ENCODE measurements around the gene IGF1R. TPM values are rescaled to one million over a fixed set of nuclear protein-coding genes. Genes with fewer than 3 reads are reported as not detected.
"Not testable (repeated sequence)": the region's sequence is repeated elsewhere in the genome, so short reads cannot be mapped to it uniquely, and the experiment has no call there.

The IGF1R gene
- total RNA-seq, 4 donors from 2014 or later = 51.5 to 146 (median 89.6) TPM

GRCh38 chr15:98999233-98999632, 350.9 kb downstream of the IGF1R start:
- TF ChIP-seq CTCF (IDR thresholded peaks at IDR 0.05) (no peak), POLR2A (IDR thresholded peaks at IDR 0.05) (no peak)
- 74 to 83% methylated on average over 2 of the region's 2 CpGs for WGBS, 2 donors
- no peaks in the 10 kb centered on the region for H3K27me3 ChIP-seq
- H3K36me3 ChIP-seq = no peaks in the 10 kb centered on the region
- no peaks in the 10 kb centered on the region for H3K9me3 ChIP-seq
- intact Hi-C loops (cut with DNase I) = no loop called here
- no peaks in the 10 kb centered on the region for H3K4me1 ChIP-seq
- H3K27ac ChIP-seq = no peak overlapping the region
- no peak overlapping the region for H3K4me3 ChIP-seq (replicated peaks in 1 of 3)
- no peak for DNase-seq

GRCh38 chr15:99002226-99002625, 353.9 kb downstream of the IGF1R start:
- 84 to 88% methylated on average over 3 of the region's 3 CpGs for WGBS, 2 donors
- no peak for DNase-seq
- intact Hi-C loops (cut with DNase I) = no loop called here

GRCh38 chr15:99003317-99003716, 355.0 kb downstream of the IGF1R start:
- H3K27ac ChIP-seq; H3K9me3 ChIP-seq; DNase-seq; intact Hi-C loops (cut with DNase I); H3K27me3 ChIP-seq; H3K4me1 ChIP-seq; H3K4me3 ChIP-seq (replicated peaks in 1 of 3); H3K36me3 ChIP-seq: not testable (repeated sequence)
- 70 to 79% methylated on average over 10 of the region's 10 CpGs for WGBS, 2 donors

More at GRCh38 chr15:99002226-99002625, 353.9 kb downstream of the IGF1R start:
- TF ChIP-seq POLR2A (IDR thresholded peaks at IDR 0.05) = no peak
- TF ChIP-seq CTCF (IDR thresholded peaks at IDR 0.05) = no peak
- H3K27me3 ChIP-seq = no peaks in the 10 kb centered on the region
- no peaks in the 10 kb centered on the region for H3K36me3 ChIP-seq
- H3K4me3 ChIP-seq (replicated peaks in 1 of 3) = no peak overlapping the region
- H3K9me3 ChIP-seq = no peaks in the 10 kb centered on the region
- peak overlapping the region in 1 of 3 donors; percentile 29 for H3K27ac ChIP-seq
- no peaks in the 10 kb centered on the region for H3K4me1 ChIP-seq

- H3K27ac ChIP-seq; H3K4me3 ChIP-seq (replicated peaks in 1 of 3); intact Hi-C loops (cut with DNase I): not testable (repeated sequence)
Observed at GRCh38 chr15:99004998-99005974, 356.9 kb downstream of the IGF1R start.

GRCh38 chr15:99006146-99006545, 357.8 kb downstream of the IGF1R start:
- DNase-seq = no peak
- Histone ChIP-seq H3K9me3 (no peaks in the 10 kb centered on the region), H3K27ac (no peak overlapping the region), H3K36me3 (no peaks in the 10 kb centered on the region), H3K4me1 (peaks cover 4 to 5% of the 10 kb centered on the region in 2 donors), H3K27me3 (no peaks in the 10 kb centered on the region), H3K4me3 (replicated peaks in 1 of 3) (no peak overlapping the region)
- WGBS, 2 donors = 83 to 93% methylated on average over 9 of the region's 9 CpGs
- TF ChIP-seq CTCF (IDR thresholded peaks at IDR 0.05) (no peak), POLR2A (IDR thresholded peaks at IDR 0.05) (no peak)
- intact Hi-C loops (cut with DNase I) = no loop called here

More at GRCh38 chr15:99004998-99005974, 356.9 kb downstream of the IGF1R start:
- H3K9me3 ChIP-seq, H3K4me1 ChIP-seq, H3K27me3 ChIP-seq, H3K36me3 ChIP-seq, DNase-seq: not testable (repeated sequence)
- 69 to 81% methylated on average over 21 to 33 of the region's 38 CpGs for WGBS, 2 donors

GRCh38 chr15:99006904-99007495, 358.7 kb downstream of the IGF1R start:
- H3K4me1 ChIP-seq = peaks cover 4 to 5% of the 10 kb centered on the region in 2 donors
- H3K27me3 ChIP-seq = no peaks in the 10 kb centered on the region
- WGBS, 2 donors = 95 to 97% methylated on average over 15 to 17 of the region's 17 CpGs
- H3K36me3 ChIP-seq = no peaks in the 10 kb centered on the region
- H3K27ac ChIP-seq = no peak overlapping the region
- no peak for DNase-seq
- no peak overlapping the region for H3K4me3 ChIP-seq (replicated peaks in 1 of 3)
- intact Hi-C loops (cut with DNase I) = no loop called here
- no peak for TF ChIP-seq POLR2A (IDR thresholded peaks at IDR 0.05)
- TF ChIP-seq CTCF (IDR thresholded peaks at IDR 0.05) = no peak
- H3K9me3 ChIP-seq = no peaks in the 10 kb centered on the region
